ENCODE measurements around the gene GMDS. TPM values are rescaled to one million over a fixed set of nuclear protein-coding genes. Genes with fewer than 3 reads are reported as not detected.

The GMDS gene
- polyA plus RNA-seq, 1 of the 3 experiments (the other 2 are of a cell fraction): 12.3 TPM

GRCh38 chr6:1670711-1671462, 574.5 kb downstream of the GMDS start:
- Histone ChIP-seq H3K4me3 (ENCODE audit: low read depth in 2 of 2, low read length in 1 of 2) (no peak overlapping the region), H3K4me1 (ENCODE audit: control insufficient read depth in 1 of 2, insufficient read depth in 2 of 2, low read depth in 1 of 2, low read length in 1 of 2) (peaks cover 11 to 20% of the 10 kb centered on the region in 2 experiments; a peak in 3 of 4 replicates), H3K9ac (no peak overlapping the region), H2AFZ (ENCODE audit: low read depth) (no peak overlapping the region), H4K20me1 (ENCODE audit: insufficient read depth) (no peaks in the 10 kb centered on the region), H3K4me2 (no peak overlapping the region; the same call in 1 of the 2 replicates), H3K36me3 (replicated peaks in 1 of 2; ENCODE audit: control insufficient read depth in 1 of 2, insufficient read depth in 2 of 2, low read length in 1 of 2) (no peaks in the 10 kb centered on the region), H3F3A (replicated peaks; ENCODE audit: insufficient read depth) (no peaks in the 10 kb centered on the region), H3K27ac (ENCODE audit: low read depth in 2 of 2, low read length in 1 of 2) (no peak overlapping the region), H3K79me2 (ENCODE audit: insufficient read depth) (no peaks in the 10 kb centered on the region), H3K27me3 (ENCODE audit: insufficient read depth) (no peaks in the 10 kb centered on the region), H3K9me2 (no peaks in the 10 kb centered on the region), H3K9me3 (no peaks in the 10 kb centered on the region)
- no peak for TF ChIP-seq IRF3 (IDR thresholded peaks at IDR 0.05; ENCODE audit: low read depth, low read length)
- TF ChIP-seq GATA2 (CRISPR knock-in tag; IDR thresholded peaks at IDR 0.05): no peak
- TF ChIP-seq YY1 (IDR thresholded peaks at IDR 0.05; ENCODE audit: low read depth): no peak
- no peak for TF ChIP-seq ELF1 (IDR thresholded peaks at IDR 0.05)
- TF ChIP-seq MXI1 (IDR thresholded peaks at IDR 0.05; ENCODE audit: low read depth, low read length): no peak
- no peak for TF ChIP-seq CTCF (IDR thresholded peaks at IDR 0.05)
- no peak for TF ChIP-seq EP300 (IDR thresholded peaks at IDR 0.05; ENCODE audit: borderline replicate concordance in 1 of 2, low read depth in 1 of 2, low read length in 1 of 2)
- TF ChIP-seq, protein P1, sequence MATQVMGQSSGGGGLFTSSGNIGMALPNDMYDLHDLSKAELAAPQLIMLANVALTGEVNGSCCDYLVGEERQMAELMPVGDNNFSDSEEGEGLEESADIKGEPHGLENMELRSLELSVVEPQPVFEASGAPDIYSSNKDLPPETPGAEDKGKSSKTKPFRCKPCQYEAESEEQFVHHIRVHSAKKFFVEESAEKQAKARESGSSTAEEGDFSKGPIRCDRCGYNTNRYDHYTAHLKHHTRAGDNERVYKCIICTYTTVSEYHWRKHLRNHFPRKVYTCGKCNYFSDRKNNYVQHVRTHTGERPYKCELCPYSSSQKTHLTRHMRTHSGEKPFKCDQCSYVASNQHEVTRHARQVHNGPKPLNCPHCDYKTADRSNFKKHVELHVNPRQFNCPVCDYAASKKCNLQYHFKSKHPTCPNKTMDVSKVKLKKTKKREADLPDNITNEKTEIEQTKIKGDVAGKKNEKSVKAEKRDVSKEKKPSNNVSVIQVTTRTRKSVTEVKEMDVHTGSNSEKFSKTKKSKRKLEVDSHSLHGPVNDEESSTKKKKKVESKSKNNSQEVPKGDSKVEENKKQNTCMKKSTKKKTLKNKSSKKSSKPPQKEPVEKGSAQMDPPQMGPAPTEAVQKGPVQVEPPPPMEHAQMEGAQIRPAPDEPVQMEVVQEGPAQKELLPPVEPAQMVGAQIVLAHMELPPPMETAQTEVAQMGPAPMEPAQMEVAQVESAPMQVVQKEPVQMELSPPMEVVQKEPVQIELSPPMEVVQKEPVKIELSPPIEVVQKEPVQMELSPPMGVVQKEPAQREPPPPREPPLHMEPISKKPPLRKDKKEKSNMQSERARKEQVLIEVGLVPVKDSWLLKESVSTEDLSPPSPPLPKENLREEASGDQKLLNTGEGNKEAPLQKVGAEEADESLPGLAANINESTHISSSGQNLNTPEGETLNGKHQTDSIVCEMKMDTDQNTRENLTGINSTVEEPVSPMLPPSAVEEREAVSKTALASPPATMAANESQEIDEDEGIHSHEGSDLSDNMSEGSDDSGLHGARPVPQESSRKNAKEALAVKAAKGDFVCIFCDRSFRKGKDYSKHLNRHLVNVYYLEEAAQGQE (IDR thresholded peaks at IDR 0.05; ENCODE audit: low read depth, low read length): no peak
- no peak for TF ChIP-seq FOXJ3 (CRISPR knock-in tag; IDR thresholded peaks at IDR 0.05)
- no peak for TF ChIP-seq POLR2AphosphoS5 (IDR thresholded peaks at IDR 0.05; ENCODE audit: low read depth, low read length)
- TF ChIP-seq, protein P2, sequence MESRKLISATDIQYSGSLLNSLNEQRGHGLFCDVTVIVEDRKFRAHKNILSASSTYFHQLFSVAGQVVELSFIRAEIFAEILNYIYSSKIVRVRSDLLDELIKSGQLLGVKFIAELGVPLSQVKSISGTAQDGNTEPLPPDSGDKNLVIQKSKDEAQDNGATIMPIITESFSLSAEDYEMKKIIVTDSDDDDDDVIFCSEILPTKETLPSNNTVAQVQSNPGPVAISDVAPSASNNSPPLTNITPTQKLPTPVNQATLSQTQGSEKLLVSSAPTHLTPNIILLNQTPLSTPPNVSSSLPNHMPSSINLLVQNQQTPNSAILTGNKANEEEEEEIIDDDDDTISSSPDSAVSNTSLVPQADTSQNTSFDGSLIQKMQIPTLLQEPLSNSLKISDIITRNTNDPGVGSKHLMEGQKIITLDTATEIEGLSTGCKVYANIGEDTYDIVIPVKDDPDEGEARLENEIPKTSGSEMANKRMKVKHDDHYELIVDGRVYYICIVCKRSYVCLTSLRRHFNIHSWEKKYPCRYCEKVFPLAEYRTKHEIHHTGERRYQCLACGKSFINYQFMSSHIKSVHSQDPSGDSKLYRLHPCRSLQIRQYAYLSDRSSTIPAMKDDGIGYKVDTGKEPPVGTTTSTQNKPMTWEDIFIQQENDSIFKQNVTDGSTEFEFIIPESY (IDR thresholded peaks at IDR 0.05; ENCODE audit: borderline replicate concordance, low read depth): no peak
- no peak for TF ChIP-seq FOXM1 (IDR thresholded peaks at IDR 0.05; ENCODE audit: low read depth)
- no peak for TF ChIP-seq TEAD4 (IDR thresholded peaks at IDR 0.05; ENCODE audit: borderline replicate concordance, insufficient read depth)
- no peak for TF ChIP-seq JUND (IDR thresholded peaks at IDR 0.05)
- TF ChIP-seq FOSL2 (IDR thresholded peaks at IDR 0.05; ENCODE audit: borderline replicate concordance, low read depth): no peak
- TF ChIP-seq RAD21 (IDR thresholded peaks at IDR 0.05; ENCODE audit: low read length): no peak
- no peak for TF ChIP-seq RXRA (IDR thresholded peaks at IDR 0.05; ENCODE audit: borderline replicate concordance, low read depth)
- no peak for TF ChIP-seq TAF1 (IDR thresholded peaks at IDR 0.05; ENCODE audit: borderline replicate concordance, low read depth, low read length)
- POLR2A ChIA-PET: no interaction called here
- CTCF ChIA-PET: interaction anchor here (1.0 to 1.3 kb wide), 2 partner anchors 16 to 433 kb away, joined by 3 to 10 read pairs; no protein-coding TSS in a partner anchor
- WGBS (ENCODE audit: low lambda C conversion rate): 75% methylated on average over 14 of the region's 16 CpGs
- no peak for DNase-seq

Measured in SK-N-SH (cell line).